ENCODE data around the gene LARGE1.

- TF ChIP-seq, protein P1, sequence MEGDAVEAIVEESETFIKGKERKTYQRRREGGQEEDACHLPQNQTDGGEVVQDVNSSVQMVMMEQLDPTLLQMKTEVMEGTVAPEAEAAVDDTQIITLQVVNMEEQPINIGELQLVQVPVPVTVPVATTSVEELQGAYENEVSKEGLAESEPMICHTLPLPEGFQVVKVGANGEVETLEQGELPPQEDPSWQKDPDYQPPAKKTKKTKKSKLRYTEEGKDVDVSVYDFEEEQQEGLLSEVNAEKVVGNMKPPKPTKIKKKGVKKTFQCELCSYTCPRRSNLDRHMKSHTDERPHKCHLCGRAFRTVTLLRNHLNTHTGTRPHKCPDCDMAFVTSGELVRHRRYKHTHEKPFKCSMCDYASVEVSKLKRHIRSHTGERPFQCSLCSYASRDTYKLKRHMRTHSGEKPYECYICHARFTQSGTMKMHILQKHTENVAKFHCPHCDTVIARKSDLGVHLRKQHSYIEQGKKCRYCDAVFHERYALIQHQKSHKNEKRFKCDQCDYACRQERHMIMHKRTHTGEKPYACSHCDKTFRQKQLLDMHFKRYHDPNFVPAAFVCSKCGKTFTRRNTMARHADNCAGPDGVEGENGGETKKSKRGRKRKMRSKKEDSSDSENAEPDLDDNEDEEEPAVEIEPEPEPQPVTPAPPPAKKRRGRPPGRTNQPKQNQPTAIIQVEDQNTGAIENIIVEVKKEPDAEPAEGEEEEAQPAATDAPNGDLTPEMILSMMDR (IDR thresholded peaks at IDR 0.05) = no peak
- TF ChIP-seq POLR2A (IDR thresholded peaks at IDR 0.05) = no peak
These were observed 26.8 kb downstream of the LARGE1 start for GRCh38 chr22:33893512-33893911.

All from Peyer's patch (tissue), 4 donors.